Thoracic aorta (tissue), 2 donors: ENCODE measurements around the gene HSD17B13. TPM values are rescaled to one million over a fixed set of nuclear protein-coding genes. Genes with fewer than 3 reads are reported as not detected.
"Not testable (repeated sequence)": the region's sequence is repeated elsewhere in the genome, so short reads cannot be mapped to it uniquely, and the experiment has no call there.

Experiments
- ATAC-seq: fragments of 150-250 bp; one replicate; pipeline ENCODE4 v1.8.0; 2017; ENCODE audit warnings: low read depth; ENCODE audit not compliant: insufficient number of reproducible peaks, low FRiP score
- DNase-seq: peaks from one replicate; pipeline ENCODE4 v3.0.0-alpha.2; 2020; ENCODE audit warnings: low spot score
- H3K27ac ChIP-seq, 2 donors: fragments of 200-600 bp; sonication (generic); 1 replicate in 1 of 2; 2 replicates in 1 of 2; pipeline ENCODE4 v1.5.1; 2016; ENCODE audit warnings: mild to moderate bottlenecking in 2 of 2, moderate library complexity in 2 of 2
- H3K27me3 ChIP-seq: fragments of 200-600 bp; sonication (generic); replicated peaks from 2 replicates; pipeline ENCODE4 v1.6.0; 2016; ENCODE audit warnings: mild to moderate bottlenecking; ENCODE audit not compliant: insufficient read depth
- H3K36me3 ChIP-seq: fragments of 200-600 bp; sonication (generic); one replicate; pipeline ENCODE4 v1.5.1; 2016
- H3K4me1 ChIP-seq, 2 donors: fragments of 200-600 bp; sonication (generic); 1 replicate in 1 of 2; 2 replicates in 1 of 2; pipeline versions ENCODE4 v1.5.1 to v1.6.0; 2016; ENCODE audit warnings: low read depth in 2 of 2, mild to moderate bottlenecking in 1 of 2; ENCODE audit not compliant: control insufficient read depth in 1 of 2
- H3K4me3 ChIP-seq: fragments of 200-600 bp; sonication (generic); 2 replicates; pipeline ENCODE4 v1.5.1; 2016; ENCODE audit warnings: mild to moderate bottlenecking
- H3K9me3 ChIP-seq: fragments of 200-600 bp; sonication (generic); 2 replicates; pipeline ENCODE4 v1.5.1; 2016
- total RNA-seq, 2 donors: library from RNA; depleted of rRNA; stranded (reverse); fragments of >200 nt; gene quantifications; one replicate each; pipeline versions ENCODE4 v1.1.0 to v1.2.3, GENCODE V29; 2016
- TF ChIP-seq, protein P1 (sequence below): fragments of 200-600 bp; sonication (generic); IDR thresholded peaks from one replicate; pipeline ENCODE4 v1.5.1; 2019; ENCODE audit warnings: antibody characterized with exemption

HSD17B13 gene
- total RNA-seq, 2 donors from 2014 or later, result 0.54 to 0.71 TPM

DNA sequence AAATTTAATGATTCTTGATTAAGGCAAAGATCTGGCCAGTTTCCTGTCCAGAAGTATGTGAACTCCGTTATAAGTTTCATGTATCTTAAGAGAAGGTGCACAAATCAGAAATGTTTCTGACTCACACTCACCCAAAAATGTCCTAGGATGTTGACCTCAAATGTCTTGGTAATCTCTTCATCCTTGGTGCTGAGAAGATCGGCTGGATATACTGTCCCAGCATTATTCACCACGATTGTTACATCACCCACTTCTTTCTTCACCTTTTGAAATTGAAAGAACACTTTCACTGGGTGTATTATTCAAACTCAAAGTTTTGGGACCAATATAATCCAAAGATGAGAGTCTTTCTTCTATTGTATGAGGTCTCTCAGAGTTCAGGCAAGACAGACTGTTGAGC is 5.7 kb downstream of the HSD17B13 start:
- H3K27ac ChIP-seq, result no peak overlapping the region
- TF ChIP-seq, protein P1, sequence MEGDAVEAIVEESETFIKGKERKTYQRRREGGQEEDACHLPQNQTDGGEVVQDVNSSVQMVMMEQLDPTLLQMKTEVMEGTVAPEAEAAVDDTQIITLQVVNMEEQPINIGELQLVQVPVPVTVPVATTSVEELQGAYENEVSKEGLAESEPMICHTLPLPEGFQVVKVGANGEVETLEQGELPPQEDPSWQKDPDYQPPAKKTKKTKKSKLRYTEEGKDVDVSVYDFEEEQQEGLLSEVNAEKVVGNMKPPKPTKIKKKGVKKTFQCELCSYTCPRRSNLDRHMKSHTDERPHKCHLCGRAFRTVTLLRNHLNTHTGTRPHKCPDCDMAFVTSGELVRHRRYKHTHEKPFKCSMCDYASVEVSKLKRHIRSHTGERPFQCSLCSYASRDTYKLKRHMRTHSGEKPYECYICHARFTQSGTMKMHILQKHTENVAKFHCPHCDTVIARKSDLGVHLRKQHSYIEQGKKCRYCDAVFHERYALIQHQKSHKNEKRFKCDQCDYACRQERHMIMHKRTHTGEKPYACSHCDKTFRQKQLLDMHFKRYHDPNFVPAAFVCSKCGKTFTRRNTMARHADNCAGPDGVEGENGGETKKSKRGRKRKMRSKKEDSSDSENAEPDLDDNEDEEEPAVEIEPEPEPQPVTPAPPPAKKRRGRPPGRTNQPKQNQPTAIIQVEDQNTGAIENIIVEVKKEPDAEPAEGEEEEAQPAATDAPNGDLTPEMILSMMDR, result no peak
- ATAC-seq, result no peak
- peaks cover 0 to 6% of the 10 kb centered on the region in 2 donors for H3K4me1 ChIP-seq
- no peaks in the 10 kb centered on the region for H3K9me3 ChIP-seq
- H3K4me3 ChIP-seq, result no peak overlapping the region
- no peaks in the 10 kb centered on the region for H3K27me3 ChIP-seq
- DNase-seq, result no peak
- no peaks in the 10 kb centered on the region for H3K36me3 ChIP-seq

DNA sequence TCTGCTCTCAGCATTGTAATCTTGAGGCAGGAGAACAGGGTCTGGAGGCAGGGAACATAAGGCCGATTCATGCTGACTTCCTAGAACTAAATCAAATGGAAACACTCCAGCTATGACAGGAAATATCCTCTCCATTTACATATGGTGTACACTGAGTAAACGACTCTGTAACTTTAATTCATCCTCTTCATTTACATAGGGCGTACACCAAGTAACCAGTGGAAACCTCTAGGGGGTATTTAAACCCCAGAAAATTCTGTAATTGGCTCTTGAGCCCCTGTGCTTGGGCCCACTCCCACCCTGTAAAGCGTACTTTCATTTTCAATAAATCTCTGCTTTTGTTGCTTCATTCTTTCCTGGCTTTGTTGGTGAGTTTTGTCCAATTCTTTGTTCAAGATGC is 7.7 kb downstream of the HSD17B13 start:
- H3K4me3 ChIP-seq, DNase-seq, H3K27me3 ChIP-seq, H3K36me3 ChIP-seq, H3K27ac ChIP-seq, H3K9me3 ChIP-seq, ATAC-seq: not testable (repeated sequence)
- peaks cover 0 to 10% of the 10 kb centered on the region in 2 donors for H3K4me1 ChIP-seq

DNA sequence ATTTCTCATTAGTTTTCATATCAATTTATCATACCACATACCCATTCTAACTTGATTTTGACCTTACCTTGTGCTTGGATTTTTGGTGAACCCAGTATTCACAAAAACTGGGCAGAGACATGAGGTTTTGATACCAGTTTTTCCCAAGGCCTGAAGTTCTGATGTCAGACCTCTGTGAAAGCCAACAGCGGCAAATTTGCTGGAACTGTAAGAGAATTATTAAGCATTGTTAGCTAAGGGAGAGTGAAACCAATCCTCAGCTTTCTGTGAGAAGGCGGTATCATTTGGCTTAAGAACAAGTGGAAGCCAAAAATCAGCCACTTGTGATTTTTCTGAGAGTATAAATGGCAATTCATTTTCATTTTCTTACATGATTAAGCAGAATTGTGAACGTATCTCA is 8.9 kb downstream of the HSD17B13 start:
- TF ChIP-seq, protein P1, result no peak
- H3K27ac ChIP-seq, result peak overlapping the region; percentile 19 to 28
- peaks cover 5 to 10% of the 10 kb centered on the region in 2 donors for H3K4me1 ChIP-seq
- H3K36me3 ChIP-seq, result no peaks in the 10 kb centered on the region
- no peak overlapping the region for H3K4me3 ChIP-seq
- no peaks in the 10 kb centered on the region for H3K9me3 ChIP-seq
- DNase-seq, result no peak
- no peak for ATAC-seq
- H3K27me3 ChIP-seq, result no peaks in the 10 kb centered on the region

DNA sequence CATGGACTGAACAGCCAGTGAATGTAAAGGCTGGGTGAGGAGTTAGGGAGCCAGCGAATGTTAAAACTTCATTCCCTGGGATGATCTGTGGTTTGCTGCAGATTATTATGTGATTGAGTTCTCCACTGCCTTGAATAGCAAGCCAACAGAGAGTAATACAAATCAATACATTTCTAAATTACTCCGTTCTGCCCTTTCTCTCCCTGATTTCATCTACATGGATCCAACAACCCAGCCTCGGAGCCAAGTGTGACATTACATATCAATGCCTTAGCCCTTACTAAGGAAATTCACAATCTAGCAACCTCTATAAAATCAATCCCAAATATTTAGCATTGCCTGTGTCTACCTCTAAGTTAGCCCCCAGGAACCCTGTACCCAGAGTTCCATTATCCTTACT is 11.0 kb downstream of the HSD17B13 start:
- Histone ChIP-seq H3K27me3 (no peaks in the 10 kb centered on the region), H3K4me3 (no peak overlapping the region), H3K4me1 (peaks cover 5 to 10% of the 10 kb centered on the region in 2 donors), H3K27ac (no peak overlapping the region), H3K36me3 (no peaks in the 10 kb centered on the region), H3K9me3 (no peaks in the 10 kb centered on the region)
- ATAC-seq (no peak), DNase-seq (no peak)
- TF ChIP-seq, protein P1, result no peak

DNA sequence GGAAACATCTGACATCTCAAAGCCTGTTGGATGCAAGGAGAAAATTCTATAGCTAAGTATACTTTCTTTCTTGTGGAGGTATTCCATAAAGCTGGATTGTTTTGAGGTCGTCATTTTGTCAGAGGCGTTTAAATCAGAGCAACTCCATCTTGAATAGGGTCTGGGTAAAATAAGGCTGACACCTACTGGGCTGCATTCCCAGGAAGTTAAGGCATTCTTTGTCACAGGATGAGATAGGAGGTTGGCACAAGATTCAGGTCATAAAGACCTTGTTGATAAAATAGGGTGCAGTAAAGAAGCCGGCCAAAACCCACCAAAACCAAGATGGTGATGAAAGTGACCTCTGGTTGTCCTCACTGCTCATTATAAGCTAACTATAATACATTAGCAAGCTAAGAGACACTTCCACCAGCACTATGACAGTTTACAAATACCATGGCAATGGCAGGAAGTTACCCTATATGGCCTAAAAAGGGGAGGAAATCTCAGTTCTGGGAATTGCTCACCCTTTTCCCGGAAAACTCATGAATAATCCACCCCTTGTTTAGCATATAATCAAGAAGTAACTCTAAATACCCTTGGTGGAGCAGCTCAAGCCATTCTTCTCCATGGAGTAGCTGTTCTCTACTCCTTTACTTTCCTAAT is 11.9 kb downstream of the HSD17B13 start:
- H3K9me3 ChIP-seq, result no peaks in the 10 kb centered on the region
- TF ChIP-seq, protein P1, result no peak
- no peak for ATAC-seq
- peaks cover 5 to 10% of the 10 kb centered on the region in 2 donors for H3K4me1 ChIP-seq
- DNase-seq, result no peak
- H3K27ac ChIP-seq, result peak overlapping the region in 1 of 2 donors; percentile 36
- no peaks in the 10 kb centered on the region for H3K36me3 ChIP-seq
- no peaks in the 10 kb centered on the region for H3K27me3 ChIP-seq
- no peak overlapping the region for H3K4me3 ChIP-seq

DNA sequence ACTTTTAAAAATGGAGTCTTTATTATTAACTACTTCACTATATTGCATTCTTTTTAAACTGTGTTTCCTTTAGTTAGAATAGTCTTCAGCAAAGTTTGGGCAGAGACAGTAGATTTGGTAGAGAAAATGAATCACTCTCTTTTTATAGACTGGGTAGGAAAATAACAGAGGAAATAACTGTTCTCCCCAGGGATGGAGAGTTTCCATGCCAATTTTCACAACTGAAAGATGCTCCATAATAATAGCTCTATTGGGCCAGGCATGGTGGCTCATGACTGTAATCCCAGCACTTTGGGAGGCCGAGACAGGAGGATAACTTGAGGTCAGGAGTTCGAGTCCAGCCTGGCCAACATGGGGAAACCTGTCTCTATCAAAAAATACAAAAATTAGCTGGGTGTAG is 13.1 kb downstream of the HSD17B13 start:
- DNase-seq (peak; percentile 25), ATAC-seq (peak; percentile 71)
- H3K36me3 ChIP-seq, result no peaks in the 10 kb centered on the region
- H3K9me3 ChIP-seq, result no peaks in the 10 kb centered on the region
- peak overlapping the region; percentile 30 to 64 for H3K27ac ChIP-seq
- H3K4me3 ChIP-seq, result no peak overlapping the region
- peaks cover 9 to 16% of the 10 kb centered on the region in 2 donors for H3K4me1 ChIP-seq
- no peaks in the 10 kb centered on the region for H3K27me3 ChIP-seq
- TF ChIP-seq, protein P1, result no peak
